Tibial artery (tissue), 4 donors: ENCODE results near the gene TMEM258.

Experiments used
- DNase-seq, 2 donors: peaks; one replicate each; pipeline ENCODE4 v3.0.0-alpha.2; 2019
- H3K27ac ChIP-seq, 2 donors: fragments of 200-600 bp; sonication (generic) in 1 of 2; 1 replicate in 1 of 2; 2 replicates in 1 of 2; pipeline ENCODE4 v1.5.1; 2018 to 2019; ENCODE audit warnings: mild to moderate bottlenecking in 1 of 2
- H3K27me3 ChIP-seq, 2 donors: fragments of 200-600 bp; sonication (generic) in 1 of 2; one replicate each; pipeline versions ENCODE4 v1.5.1 to v1.6.0; 2016 to 2019
- H3K36me3 ChIP-seq, 3 donors: fragments of 200-600 bp; sonication (generic) in 2 of 3; one replicate each; pipeline ENCODE4 v1.5.1; 2016 to 2019; ENCODE audit warnings: mild to moderate bottlenecking in 2 of 3
- H3K4me1 ChIP-seq, 4 donors: fragments of 200-600 bp; sonication (generic) in 2 of 4; 1 replicate in 3 of 4; 2 replicates in 1 of 4; pipeline ENCODE4 v1.5.1; 2016 to 2019
- H3K4me3 ChIP-seq, 2 donors: fragments of 200-600 bp; sonication (generic) in 1 of 2; 1 replicate in 1 of 2; 2 replicates in 1 of 2; pipeline ENCODE4 v1.5.1; 2018 to 2019; ENCODE audit warnings: mild to moderate bottlenecking in 2 of 2
- H3K9me3 ChIP-seq, 3 donors: fragments of 200-600 bp; sonication (generic) in 1 of 3; one replicate each; pipeline ENCODE4 v1.5.1; 2016 to 2019
- intact Hi-C: fragments of 100-400 bp; cut with DNase I; formaldehyde crosslinking; loops from one replicate; pipeline ENCODE4 v1.15.0; 2023; ENCODE audit warnings: low total_unique reads
- TF ChIP-seq, protein P1 (sequence below), 2 experiments: fragments of 200-600 bp in 1 of 2; fragments of 450-650 bp in 1 of 2; IDR thresholded peaks; one replicate each; pipeline ENCODE4 v1.5.1; 2017 to 2019; ENCODE audit warnings: antibody characterized with exemption in 2 of 2, mild to moderate bottlenecking in 1 of 2, moderate library complexity in 1 of 2

Gene TMEM258

DNA sequence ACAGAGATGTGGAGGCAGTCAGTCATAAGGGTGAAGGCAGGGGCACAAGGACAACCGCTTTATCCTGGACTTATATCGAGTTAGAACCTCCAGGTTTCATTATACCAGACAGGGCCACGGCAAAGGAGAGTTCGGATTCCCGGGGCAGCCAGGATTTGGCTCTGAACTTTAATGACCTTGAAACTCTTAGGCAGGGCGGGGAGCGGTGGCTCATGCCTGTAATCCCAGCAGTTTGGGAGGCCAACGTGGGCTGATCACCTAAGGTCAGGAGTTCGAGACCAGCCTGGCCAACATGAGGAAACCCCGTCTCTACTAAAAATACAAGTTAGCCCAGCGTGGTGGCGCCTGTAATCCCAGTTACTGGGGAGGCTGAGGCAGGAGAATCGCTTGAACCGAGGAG is 41.0 kb downstream of the TMEM258 start:
- H3K4me3 ChIP-seq = no peak overlapping the region
- H3K27me3 ChIP-seq = peaks cover 0 to 34% of the 10 kb centered on the region in 2 donors
- intact Hi-C loops = no loop called here
- no peak for DNase-seq
- TF ChIP-seq, protein P1, sequence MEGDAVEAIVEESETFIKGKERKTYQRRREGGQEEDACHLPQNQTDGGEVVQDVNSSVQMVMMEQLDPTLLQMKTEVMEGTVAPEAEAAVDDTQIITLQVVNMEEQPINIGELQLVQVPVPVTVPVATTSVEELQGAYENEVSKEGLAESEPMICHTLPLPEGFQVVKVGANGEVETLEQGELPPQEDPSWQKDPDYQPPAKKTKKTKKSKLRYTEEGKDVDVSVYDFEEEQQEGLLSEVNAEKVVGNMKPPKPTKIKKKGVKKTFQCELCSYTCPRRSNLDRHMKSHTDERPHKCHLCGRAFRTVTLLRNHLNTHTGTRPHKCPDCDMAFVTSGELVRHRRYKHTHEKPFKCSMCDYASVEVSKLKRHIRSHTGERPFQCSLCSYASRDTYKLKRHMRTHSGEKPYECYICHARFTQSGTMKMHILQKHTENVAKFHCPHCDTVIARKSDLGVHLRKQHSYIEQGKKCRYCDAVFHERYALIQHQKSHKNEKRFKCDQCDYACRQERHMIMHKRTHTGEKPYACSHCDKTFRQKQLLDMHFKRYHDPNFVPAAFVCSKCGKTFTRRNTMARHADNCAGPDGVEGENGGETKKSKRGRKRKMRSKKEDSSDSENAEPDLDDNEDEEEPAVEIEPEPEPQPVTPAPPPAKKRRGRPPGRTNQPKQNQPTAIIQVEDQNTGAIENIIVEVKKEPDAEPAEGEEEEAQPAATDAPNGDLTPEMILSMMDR (IDR thresholded peaks at IDR 0.05) = no peak
- H3K36me3 ChIP-seq = no peaks in the 10 kb centered on the region
- H3K27ac ChIP-seq = no peak overlapping the region
- peaks cover 0 to 16% (median 6%) of the 10 kb centered on the region in 4 donors for H3K4me1 ChIP-seq
- H3K9me3 ChIP-seq = no peaks in the 10 kb centered on the region

DNA sequence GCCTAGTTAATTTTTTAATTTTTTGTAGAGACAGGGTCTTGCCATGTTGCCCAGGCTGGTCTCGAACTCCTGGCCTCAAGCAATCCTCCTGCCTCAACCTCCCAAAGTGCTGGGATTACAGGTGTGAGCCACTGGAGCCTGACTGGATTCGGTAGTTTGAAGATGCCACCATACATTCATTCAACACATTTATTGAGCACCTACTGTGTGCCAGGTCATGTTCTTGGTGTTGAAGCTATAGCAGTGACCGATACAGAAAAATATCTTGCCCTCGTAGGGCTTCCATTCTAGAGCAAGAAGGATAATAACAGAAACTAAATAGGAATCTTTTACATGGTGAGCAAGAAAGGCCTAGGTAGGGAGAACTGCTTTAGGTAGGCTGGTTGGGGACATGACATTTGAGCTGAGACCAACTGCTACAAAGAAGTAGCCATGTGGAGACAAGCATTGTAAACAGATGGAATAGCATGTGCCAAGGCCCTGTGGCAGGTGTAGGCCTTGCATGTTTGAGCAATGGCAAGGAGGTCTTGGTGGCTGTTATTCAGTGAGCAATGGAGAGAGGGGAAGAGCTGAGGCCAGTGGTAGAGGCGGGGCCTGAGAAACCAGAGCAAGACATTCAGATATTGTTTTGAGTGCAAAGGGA is 41.6 kb downstream of the TMEM258 start:
- Histone ChIP-seq H3K27me3 (peaks cover 0 to 34% of the 10 kb centered on the region in 2 donors), H3K27ac (no peak overlapping the region), H3K4me1 (peaks cover 0 to 16% (median 6%) of the 10 kb centered on the region in 4 donors), H3K4me3 (no peak overlapping the region), H3K9me3 (no peaks in the 10 kb centered on the region), H3K36me3 (no peaks in the 10 kb centered on the region)
- no peak for DNase-seq
- TF ChIP-seq, protein P1 (IDR thresholded peaks at IDR 0.05) = no peak
- intact Hi-C loops = no loop called here

DNA sequence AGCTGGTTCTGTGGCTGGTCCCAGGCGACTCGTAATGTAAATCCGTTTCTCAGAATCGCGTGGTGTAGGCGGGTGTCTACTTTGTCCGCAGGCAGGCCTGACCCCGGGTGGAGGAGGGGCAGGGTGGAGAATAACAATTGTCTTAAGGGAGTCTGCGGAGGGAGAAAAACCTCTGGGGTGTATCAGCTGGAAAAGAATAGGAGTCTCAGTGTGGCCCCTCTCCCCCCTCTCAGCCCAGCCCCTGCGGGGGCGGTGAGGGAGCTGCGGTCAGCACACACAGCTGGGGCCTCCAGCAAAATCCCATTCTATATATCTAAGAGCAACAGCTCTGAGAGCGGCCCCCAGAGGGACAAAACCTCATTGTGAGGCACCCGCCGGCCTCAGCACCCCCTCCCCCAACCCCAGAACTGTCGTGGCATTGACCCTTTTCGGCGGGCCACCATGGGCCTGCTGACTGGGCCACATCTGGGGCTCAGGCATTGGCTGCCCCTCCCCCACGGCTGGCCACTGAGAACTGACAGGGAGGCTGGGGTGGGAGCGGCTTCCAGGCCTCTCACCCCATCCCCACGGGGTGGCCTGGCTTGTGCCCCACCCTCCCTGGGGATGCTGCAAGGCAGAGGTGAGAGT is 42.7 kb downstream of the TMEM258 start:
- Histone ChIP-seq H3K27me3 (peaks cover 0 to 34% of the 10 kb centered on the region in 2 donors), H3K9me3 (no peaks in the 10 kb centered on the region), H3K36me3 (peaks cover 0 to under 1% (median 0%) of the 10 kb centered on the region in 3 donors), H3K27ac (no peak overlapping the region), H3K4me3 (no peak overlapping the region), H3K4me1 (peaks cover 0 to 16% (median 6%) of the 10 kb centered on the region in 4 donors)
- DNase-seq = no peak
- intact Hi-C loops = no loop called here
- TF ChIP-seq, protein P1 (IDR thresholded peaks at IDR 0.05) = no peak

DNA sequence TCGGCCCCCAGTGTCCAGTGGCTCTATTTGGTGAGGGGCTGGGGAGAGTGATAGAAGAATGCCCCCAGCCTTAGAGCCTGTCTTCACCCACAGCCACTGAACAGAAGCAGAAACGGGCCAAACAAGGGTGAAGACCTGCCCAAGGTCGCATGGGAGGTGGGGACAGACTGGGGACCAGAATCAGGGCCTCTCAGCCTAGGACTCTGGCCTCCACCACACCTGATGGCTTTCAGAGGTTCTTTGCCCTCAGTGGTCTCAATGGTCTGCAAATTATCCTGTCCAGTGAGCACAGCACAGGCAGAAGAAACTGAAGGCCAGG is 44.5 kb downstream of the TMEM258 start:
- intact Hi-C loops = no loop called here
- Histone ChIP-seq H3K4me3 (no peak overlapping the region), H3K9me3 (no peaks in the 10 kb centered on the region), H3K4me1 (peaks cover 0 to 13% (median 6%) of the 10 kb centered on the region in 4 donors), H3K27ac (no peak overlapping the region), H3K27me3 (peaks cover 0 to 33% of the 10 kb centered on the region in 2 donors), H3K36me3 (peaks cover 0 to 16% (median 7%) of the 10 kb centered on the region in 3 donors)
- TF ChIP-seq, protein P1 (IDR thresholded peaks at IDR 0.05) = no peak
- no peak for DNase-seq

DNA sequence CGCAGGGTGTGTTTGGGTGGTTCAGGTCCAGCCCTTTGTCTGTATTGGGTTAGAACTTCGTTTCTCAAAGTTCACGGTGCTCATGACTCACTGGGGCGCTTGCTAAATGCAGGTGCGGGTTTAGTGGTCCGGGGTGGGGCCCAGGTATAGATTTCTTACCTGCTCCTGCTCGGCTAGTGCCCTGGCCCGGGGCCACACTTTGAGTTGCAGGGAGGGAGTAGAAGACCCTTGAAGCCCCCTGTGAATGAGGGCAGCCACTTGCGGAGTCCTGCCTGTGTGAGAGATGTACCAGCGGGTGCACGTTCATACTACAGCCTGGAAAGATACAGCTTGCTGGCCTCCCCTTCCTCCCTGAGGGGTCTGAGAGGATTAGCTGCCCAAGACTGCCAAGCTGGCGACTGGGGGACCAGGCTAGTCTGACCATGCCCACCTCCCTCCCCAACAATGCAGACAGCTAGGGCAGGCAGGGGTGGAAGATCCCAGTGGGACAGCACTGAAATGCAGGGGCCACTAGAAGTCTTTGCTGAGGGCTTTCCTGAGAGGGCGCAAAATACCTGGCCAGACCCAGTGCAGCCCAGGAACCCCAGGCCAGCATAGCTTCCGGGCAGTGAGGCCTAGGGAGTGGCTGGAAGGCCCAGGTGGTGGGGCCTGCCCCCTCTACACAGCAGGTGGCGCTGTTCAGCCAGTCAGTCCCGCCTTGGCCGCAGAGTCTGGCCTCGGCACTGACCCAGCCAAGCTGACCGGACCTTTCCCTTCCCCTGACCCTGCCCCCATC is 45.0 kb downstream of the TMEM258 start:
- Histone ChIP-seq H3K4me1 (peaks cover 0 to 9% (median 2%) of the 10 kb centered on the region in 4 donors), H3K36me3 (peaks cover 0 to 21% (median 7%) of the 10 kb centered on the region in 3 donors), H3K27ac (no peak overlapping the region), H3K4me3 (no peak overlapping the region), H3K27me3 (peaks cover 0 to 29% of the 10 kb centered on the region in 2 donors), H3K9me3 (no peaks in the 10 kb centered on the region)
- peak; percentile 65 to 82 for DNase-seq
- TF ChIP-seq, protein P1 (IDR thresholded peaks at IDR 0.05) = peak; percentile 69 to 76
- intact Hi-C loops = no loop called here
